HG03039 (cell line): ENCODE data around the gene MAST4.
A peak's percentile ranks its signal among the peaks of the same experiment; 100 is the strongest.

ENCODE experiments used
- ATAC-seq: cut with Tn5 transposase; IDR thresholded peaks from one replicate; pipeline ENCODE4 v1.9.1; 2021; ENCODE audit warnings: mild to moderate bottlenecking, moderate library complexity; ENCODE audit not compliant: unreplicated experiment

MAST4 gene

DNA sequence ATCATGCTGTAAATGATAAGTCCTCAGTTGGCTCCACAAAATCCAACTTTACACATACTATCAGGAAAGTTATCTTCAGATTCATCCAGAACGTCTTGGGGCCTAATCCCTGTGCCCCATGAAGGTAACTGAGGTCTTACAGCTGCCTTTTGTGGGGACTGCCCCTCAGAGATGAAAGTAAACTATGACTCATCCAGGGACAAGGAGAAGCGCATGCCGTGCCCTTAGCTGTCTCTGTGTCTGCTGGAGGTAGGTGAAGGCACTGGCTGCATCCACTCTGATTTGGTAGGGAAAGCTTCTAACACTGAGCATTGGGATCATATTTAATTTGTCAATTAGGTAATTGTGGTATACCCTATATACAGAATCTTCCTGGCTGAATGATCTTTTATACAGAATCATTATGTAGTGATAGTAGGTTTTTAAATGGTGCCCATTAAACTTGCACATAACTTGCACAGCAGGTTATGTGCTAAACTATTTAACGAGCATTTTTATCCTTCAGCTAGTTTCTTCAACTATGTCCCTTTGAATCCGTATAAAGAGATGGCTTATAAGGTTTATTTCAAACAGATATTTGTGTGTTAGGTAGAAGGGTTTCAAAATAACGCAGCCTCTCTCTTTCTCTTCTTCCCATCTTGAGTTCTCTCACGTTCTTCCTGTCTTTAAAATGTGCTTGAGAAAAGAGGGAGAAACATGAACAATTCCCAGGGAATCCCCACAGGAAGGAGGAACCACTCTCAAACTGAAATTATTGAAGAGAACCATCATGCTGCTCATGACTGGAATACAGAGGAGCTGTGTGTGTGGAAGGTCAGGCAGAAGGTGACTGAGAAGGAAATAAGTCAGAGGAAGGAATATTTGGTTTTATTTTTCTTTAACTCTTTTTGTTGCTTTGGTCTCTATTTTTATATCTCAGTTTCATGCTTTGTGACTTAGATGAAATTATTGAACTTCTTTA is 349.5 kb downstream of the MAST4 start:
- ATAC-seq: peak; percentile 97

DNA sequence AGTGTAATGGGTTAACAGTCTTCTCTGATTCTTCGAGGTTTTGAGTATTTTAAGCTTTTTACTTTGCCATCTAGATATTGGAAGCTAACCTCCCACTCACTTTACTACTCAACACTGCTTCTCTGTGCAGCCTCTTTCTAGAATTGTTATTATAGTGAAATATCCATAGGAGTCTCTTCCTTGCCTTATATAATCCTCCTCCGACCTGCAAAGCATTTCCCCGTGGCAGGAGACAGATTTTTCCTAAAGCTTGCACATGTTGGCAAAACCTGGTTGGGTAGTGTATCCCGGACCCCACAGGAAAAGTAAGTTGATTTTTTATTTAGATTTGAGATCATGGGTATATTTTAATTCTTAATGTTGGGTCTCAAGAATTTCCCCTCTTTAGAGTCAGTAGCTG is 351.3 kb downstream of the MAST4 start:
- ATAC-seq: no peak

DNA sequence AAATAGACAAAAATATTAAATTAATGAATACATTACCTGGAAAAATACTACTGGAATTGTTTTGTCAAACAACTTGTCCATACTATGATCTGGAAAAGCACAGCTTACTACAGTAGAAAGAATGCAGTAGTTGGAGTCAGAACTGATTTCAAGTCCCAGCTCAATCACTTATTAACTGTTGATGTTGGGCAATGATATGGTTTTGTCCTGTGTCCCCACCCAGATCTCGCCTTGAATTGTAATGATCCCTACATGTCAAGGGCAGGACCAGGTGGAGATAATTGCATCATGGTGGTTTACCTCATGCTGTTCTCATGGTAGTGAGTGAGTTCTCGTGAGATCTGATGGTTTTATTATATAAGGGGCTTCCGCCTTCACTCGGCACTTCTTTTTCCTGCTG is 352.9 kb downstream of the MAST4 start:
- no peak for ATAC-seq

DNA sequence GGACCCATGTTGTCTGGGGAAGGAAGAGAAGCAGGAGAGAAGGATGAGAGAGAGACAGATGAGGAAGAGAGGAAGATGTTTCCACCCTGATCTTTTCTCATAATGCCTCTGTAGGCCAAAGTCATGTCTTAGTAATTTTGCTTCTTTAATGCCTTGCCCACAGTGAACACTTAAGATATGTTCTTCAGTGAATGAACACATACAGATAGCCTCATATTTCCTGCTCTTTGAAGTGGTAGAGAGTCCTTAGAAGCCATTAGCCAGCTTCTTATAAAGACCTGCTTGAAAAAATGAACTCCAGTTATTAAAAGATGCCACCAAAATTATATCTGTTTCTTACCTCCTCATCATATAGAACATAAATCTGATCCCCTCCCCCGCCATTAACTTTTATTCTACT is 356.0 kb downstream of the MAST4 start:
- no peak for ATAC-seq

DNA sequence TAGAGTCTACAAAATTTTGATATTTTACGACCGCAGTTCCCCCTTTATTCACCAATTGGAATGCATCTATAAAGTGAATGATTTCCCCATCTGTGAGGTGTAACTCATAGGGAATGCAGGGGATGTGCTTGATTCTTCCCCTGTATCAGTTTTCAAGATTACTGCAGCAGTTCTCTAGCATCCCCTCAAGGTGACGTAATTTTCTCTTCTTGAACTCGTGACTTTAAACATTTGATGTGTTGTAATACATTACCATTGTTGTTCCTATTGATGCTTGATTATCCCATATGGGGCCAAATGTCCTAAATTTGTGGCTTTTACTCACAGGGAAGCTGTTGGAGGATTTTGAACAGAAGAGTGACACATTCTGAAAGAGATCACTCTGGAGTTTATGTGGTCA is 360.2 kb downstream of the MAST4 start:
- ATAC-seq: no peak

DNA sequence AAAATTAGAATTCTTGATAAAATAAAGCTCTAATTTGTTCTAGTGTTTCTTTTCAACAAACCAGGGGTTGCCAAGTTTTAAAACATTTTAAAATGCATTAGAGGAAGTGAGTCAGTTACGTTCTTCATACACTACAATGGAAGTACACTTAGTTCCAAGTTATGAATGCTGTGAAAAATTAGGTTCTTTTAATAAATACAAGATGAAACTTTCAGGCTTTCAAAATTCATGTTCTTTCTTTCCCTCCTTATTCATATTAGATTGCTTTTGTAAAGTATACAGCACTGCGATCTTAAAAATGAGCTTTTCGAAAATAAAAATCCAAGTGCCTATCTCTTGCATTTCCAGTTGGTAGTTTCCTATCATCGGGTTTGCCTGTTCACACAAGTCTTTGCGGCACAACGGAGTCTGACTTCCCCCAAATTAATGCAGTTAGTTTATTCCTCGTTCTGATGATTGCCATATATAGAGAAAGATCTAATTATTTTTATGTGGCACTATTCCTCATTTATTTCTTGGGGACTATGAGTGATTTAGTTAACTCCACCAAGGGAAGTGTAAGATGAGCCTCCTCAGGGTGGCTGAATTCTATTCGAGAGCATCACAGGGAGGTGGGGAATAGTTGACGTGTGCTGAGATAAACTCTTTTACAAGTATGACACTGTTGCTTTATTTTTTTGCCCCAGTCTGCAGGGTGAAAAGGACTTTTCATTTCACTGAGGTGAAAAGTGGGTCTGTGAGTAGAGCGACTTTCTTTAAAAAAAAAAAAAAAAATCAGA is 362.2 kb downstream of the MAST4 start:
- no peak for ATAC-seq

DNA sequence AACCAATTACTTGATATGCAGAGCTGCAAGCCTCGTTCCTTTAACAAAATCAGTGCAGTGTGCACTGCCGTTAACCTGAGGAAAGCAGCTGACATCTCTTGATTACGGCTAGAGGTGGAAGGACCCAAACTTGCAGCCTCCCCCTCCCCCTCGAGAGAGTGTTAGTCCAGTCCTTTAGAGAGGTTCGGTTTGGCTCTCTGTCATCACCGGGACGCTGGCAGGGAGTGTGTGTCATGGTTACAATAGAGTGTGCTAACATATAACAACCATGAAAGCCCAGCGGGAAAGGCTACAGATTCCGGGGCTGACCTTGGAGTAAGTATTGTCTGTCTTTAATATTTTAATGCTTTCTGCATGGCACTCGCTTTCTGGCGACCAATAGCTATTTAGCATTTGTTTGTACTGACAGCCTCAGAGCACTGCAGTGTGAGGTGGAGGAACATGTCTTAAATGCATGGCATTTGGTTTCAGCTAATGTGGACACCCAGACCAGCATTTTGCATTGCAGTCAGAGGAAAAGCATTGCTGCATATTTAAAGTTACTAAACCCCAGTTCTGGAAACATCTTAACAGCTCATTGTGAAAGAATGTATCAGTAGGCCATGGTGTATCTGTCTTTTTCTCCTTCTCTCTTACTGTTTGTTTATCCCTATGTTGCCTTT is 362.9 kb downstream of the MAST4 start:
- no peak for ATAC-seq

DNA sequence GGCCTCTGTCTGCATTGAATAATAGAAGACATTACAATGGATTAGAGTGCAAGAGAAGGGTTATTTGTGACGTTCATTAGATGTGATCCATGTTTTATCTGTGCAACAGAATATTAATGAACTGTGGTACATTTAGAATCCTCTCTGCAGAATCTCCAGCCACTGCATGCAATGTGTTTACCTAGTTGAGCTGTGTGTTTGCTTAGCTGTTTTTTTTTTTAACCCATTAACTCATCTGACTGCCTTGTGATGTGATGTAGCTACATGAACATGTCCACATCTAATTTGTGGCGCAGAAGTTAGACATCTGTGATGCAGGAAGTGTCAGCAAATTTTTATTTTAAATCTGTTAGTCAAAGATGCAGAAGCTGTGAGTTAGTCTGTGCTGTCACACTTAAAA is 363.5 kb downstream of the MAST4 start:
- ATAC-seq: no peak

DNA sequence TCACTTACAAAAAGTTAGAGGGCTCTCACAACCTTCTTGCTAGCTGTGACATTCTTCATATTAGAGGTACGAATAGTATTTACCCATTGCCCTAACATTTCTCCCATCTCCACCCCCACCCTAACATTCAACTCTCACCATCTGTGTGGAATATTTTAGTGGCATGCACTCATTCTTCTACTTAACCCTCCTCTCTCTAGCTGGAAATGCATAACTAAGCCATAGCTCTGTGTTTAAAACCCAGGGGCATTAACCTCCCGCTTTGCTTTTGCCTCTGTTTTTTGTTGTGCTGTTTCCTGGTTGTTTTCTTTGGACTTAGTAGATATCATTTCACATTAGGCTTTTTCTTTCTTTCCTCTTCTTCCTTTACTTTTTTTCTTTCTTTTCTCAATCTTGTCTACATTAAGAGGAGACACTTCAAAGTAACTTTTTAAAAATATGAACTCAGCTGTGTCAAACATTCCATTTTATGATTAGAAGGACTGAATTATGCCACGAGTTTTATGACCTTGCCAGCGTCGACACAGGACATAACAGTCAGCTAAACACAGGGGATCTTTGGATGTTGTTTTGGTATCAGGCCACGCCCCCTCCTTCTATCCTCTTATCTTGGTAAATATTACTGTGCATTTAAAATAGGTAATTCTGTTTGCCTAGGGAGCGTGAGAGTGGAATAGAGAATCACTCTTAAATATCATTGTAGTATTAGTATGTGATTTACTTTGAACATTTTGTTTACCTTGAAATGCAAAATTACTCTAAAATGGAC is 364.4 kb downstream of the MAST4 start:
- ATAC-seq: no peak

DNA sequence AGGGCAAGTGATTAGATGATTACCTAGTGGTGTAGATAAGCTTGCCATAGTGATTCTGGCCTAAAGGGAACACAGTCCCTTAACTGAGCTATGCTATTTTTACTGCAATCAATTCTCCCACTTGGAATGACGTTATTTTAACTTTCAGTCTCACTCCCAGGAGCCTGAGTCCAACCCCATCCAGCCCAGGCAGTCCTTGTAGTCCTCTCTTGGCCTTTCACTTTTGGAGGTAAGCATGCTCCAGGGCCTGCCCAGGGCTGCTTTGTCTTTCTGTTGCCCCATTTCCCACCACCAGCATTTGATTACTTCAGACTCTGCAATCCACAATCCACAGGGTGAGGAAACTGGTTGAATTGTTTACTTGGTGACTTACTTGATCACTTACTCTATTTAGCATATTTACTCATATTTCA is 367.4 kb downstream of the MAST4 start:
- ATAC-seq: no peak

DNA sequence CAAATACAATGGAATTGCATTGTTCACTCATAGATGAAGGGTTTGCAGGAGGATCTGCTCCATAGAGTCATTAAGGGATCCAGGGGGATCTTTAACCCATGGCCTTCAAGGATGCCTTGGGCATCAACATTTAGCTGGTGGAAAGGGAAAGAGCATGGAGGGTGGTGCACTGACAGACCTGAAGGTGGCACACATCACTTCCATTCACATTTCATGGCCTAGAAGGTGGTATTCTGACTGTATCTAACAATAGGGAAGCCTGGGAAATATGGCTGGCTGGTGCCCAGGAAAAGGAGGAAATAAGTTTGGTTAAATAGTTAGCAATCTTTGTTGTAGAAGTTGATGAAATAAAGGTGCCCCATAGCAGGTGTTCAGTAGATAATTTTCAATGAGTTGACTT is 370.2 kb downstream of the MAST4 start:
- ATAC-seq: no peak

DNA sequence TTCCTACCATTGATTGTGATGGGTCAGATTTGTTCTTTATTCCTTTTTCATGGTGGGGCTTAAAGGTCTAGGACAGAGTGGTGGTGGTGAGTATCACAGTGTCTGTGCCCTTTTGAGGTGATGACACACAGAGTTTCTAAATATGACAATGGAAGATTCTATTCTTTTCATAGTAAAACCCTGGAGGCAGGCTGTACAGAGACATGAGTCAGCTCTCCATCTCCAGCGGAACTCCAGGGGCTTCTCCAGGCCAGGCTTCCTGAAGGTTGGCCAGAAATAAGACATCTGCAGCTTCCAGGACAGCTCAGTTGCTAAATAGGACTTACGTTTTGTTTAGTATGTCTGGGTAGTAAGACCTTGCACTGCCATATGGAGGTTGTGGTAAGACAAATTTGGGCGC is 370.9 kb downstream of the MAST4 start:
- ATAC-seq: no peak

DNA sequence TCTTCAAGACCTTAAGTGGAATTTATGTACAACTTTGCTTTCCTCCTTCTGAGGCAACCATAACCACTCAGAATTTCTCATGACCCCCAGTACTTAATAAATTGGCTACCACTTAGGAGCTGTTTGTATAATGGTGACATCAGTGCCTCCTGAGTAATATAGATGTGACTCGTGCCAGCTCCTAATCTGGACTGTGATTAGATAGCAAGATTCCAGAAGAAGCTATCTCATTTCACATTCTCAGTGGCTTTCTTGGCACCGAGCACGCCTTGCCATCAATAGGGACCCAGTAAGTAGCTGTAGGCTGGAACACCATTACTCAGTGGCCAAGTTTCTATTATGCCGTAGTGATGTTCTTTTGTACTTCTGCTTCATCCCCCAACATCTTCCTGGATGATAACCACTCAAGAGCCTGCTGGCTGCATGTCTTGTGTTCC is 371.7 kb downstream of the MAST4 start:
- ATAC-seq: no peak

DNA sequence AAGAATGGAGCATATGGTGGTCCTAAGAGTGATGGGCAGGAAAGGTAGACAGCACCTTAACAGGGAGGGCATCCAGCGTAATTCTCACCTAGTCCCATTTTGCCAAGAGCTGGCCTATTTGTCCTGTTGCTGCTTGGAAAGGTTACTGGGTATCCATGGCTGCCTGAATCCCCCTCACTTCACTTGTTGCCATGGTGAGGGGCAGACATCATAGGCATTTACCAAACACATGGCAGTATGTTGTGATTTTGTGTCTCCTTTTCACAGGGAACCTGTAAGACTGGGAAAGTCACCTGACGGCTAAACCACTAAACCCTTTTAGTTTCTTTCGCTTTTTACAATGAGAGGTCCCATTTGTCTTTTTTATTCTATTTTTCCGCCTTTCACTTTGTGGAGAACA is 373.3 kb downstream of the MAST4 start:
- ATAC-seq: no peak

DNA sequence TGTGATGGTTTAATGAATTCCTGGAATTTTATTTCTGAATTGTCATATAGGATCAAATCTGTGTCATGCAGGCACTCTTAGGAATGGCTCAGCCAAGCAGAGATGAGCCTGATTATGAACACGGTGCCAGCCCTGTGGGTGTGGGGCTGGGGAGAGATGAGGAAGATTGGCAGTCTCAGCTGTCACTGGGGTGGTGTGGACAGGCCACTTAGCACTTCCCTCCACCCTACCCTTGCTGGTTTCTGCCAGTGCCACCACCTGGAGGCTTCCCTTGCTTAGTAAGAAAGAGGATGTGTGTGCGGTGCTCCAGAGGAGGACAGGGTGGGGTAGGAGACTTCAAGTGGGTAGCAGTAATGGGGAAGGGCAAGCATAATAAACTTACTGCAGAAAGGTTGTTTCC is 373.8 kb downstream of the MAST4 start:
- ATAC-seq: no peak

DNA sequence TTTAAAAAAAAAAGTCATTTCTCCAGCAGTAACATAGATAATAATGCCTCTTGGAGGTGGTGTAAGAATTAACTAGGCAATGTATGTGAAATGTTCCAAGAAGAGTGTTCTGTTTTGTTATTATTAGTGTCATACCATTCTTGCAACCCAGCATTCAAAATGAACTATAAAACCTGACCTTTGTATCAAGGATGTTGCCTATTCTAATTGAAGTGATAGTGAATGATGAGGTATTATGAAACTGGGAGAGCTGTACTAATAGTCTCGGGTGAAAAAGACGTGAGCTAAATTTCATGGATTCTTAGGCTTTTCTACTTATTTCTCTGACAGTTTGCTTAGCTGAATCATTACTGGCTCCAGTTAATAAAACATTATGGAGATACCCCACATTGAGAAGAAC is 375.8 kb downstream of the MAST4 start:
- no peak for ATAC-seq

DNA sequence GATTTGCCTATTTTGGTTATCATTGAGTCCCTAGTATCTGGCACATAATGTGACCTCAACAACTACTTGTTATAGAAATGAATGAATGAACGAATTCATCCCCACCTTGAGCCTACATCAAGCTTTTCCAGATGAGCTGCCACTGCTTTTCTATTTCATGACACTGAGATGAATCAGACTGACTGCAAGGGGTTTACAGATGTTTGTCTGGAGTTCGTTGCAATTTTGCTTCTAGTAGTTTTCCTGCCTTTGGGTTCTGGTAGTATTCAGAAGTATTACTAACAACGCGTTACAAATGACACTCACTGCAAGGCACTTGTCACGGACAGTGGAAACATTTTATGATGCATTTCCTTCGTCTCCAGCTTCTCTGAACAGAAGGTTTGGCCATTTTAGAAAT is 378.1 kb downstream of the MAST4 start:
- no peak for ATAC-seq

DNA sequence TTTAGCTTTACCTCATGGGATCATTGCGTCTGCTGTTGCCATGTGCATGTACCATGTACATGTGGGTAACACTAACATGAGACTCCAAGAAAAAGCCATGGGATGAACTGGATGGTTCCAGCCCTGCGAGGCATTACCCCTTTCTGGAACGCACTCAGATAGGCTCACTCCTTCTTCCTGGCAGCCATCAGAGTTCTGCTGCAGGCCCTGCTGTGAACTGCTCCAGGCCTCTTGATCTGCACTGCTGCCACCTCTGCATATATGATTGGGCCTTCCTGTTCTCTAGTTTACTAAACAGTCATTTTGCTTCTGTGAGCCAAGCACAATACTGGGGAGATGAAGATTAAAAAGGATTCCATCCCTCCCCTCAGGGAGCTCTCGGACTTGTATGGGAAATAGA is 379.9 kb downstream of the MAST4 start:
- ATAC-seq: no peak

DNA sequence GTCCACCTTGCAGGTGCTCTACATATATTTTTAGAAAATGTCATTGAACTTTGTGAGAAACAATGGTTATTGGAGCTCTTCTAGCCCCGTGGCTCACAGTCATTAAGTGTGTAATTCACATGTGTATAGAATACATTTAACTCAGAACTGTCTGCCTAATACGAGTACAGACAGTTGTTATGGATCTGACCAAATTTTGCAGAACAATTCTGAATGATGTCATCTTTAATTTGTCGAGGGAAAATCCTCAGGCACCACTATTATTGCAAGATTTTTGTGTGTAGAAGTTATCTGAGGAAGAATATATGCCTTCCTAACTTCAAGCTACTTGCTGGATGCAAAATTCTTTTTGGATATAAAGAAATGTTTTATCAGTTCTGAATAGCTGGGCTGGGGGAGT is 383.5 kb downstream of the MAST4 start:
- ATAC-seq: no peak

DNA sequence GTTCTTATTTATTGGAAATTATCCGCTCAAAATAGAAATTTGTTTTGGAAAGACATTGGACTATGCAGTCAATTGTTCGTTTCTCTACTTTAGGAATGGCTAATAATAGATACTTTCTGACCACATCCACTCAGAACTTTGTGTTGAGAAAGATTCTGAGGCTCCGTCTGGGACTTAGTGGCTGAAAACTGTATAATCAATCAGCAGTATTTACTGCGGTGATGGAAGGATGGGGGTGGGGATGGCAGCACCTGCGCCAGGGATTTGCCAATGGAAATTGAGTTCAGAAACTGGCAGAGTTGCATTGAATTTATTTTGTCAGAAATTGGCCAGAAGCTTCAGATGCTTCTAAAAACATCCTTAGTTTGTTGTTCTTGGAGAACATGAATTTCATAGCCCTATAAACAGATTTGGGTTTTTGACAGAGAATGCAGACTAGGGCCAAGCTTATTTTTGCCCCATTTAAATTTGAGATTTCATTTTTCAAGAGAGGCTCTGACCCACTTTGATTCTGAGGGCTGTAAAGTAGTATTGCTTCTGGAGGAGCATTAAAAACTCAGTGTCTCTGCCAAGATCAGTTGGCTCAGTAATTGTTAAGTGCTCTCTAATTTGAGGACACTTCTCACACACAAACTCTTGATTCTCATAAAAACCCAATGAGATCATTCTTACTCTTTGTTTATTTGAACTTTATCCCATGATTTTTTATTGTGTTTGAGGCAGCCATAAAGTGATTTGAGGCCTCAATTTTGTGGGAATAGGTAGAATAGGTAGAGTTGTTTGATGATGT is 385.3 kb downstream of the MAST4 start:
- no peak for ATAC-seq
